Measurements from ENCODE around the gene MIS12. TPM values are rescaled to one million over a fixed set of nuclear protein-coding genes. Genes with fewer than 3 reads are reported as not detected.

MIS12 gene, protein sequence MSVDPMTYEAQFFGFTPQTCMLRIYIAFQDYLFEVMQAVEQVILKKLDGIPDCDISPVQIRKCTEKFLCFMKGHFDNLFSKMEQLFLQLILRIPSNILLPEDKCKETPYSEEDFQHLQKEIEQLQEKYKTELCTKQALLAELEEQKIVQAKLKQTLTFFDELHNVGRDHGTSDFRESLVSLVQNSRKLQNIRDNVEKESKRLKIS
- 21.3 and 22.0 TPM in 2 replicates for polyA plus RNA-seq (2013)

DNA sequence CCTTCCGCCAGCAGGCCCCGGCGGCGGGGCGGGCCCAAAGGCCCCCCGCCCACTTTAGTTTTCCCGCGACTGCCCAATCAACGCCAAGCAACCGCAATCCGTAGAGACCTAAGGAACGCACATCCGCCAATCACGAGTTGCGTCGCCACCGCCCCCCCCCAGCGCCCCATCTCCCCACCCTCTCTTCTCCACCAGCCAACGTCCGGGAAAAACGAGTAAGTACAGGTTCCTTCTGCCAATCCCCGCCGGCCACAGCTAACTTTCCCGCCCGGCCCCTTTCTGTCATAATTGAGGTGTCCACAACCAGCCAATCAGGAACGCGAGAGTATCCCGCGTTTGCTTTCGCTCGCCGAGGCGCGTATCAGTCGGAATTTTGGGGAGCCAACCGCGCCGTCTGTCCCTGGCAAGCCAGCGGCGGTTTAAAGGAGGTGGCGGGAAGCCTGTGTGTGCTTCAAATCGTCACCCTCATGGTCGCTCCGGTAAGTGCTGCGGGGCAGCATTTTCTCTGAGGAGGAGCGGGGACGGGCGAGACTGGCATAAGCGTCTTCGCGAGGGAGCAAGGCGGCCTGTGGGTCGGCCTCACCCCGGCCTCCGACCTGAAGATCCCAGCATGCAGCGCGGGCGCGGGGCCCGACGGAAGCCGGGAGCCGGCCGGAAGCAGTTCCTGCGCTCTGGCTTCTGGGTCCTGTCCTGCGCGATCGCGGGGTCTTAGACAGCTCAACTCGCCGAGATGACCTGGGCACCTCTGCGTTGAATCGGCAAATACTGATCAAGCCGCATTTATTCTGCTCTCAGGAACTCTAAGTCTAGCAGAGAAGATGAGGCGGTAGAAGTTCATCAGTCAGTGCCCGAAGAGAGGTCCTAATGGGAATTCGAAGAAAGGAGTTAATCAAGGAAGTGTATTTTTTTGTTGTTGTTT lies at the start of gene MIS12:
Gene MIS12, plus strand, starts transcription at position 361 of the 919 bp plus-strand sequence. CDS start 2,297 bp downstream, outside the sequence.
- H4K12ac ChIP-seq (ENCODE audit: low read depth, low read length): peak within 1 kb of the TSS; percentile 91

DNA sequence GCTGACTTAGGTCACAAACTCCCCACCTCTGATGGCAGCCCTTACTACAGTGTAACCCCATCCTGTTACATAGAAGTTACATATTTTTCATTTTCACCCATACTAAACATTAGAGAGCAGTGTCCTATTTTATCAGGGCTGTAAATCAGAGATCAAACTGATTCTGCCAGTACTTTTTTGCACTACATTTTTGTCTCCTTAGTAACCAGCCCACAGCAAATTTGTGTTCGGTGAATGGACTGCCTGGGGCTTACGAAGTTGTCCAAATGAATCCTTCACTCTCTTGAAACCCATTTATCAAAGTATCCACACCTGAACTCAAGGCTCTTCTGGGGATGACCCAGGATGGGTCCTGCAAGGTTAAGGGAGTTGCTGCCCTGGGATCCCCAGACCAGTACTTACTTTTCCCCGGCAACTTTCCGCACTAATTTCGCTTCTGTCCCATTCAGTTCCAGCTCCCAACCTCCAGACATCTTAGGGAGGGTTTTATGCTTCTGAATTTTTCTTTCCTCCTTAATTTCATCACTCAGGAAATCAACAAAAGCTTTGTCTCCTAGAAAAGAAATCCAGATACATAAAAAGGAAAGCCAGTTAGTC lies 48.5 kb upstream of the MIS12 start:
- no peaks in the 10 kb centered on the region for H3K9me3 ChIP-seq (ENCODE audit: insufficient read depth, low read depth, low read length)
- H3K4me1 ChIP-seq (ENCODE audit: control insufficient read depth in 1 of 2, insufficient read depth in 2 of 2, low read length in 2 of 2): peaks cover 0 to 3% of the 10 kb centered on the region in 2 experiments
- H2BK120ac ChIP-seq (ENCODE audit: insufficient read depth, low read length, poor library complexity): no peak overlapping the region
- peaks cover 5% of the 10 kb centered on the region for H3K79me2 ChIP-seq (ENCODE audit: control insufficient read depth, insufficient read depth, low read length, poor library complexity)
- no peak overlapping the region for H3K18ac ChIP-seq (ENCODE audit: low read length)
- H3K4me3 ChIP-seq (ENCODE audit: low read depth, low read length): no peak overlapping the region
- no peak overlapping the region for H2BK5ac ChIP-seq (ENCODE audit: low read depth, low read length, poor library complexity)
- H4K8ac ChIP-seq (ENCODE audit: low read depth, low read length): no peak overlapping the region
- H3K4me2 ChIP-seq (ENCODE audit: low read length): peak overlapping the region; percentile 63
- H3K9ac ChIP-seq (ENCODE audit: low read length): peak overlapping the region; percentile 84
- no peak overlapping the region for H2BK12ac ChIP-seq (ENCODE audit: low read length)
- DNase-seq: peak; percentile 84 to 95
- H3K36me3 ChIP-seq (ENCODE audit: control insufficient read depth in 1 of 2, insufficient read depth in 2 of 2, low read length in 2 of 2): peaks cover 18 to 31% of the 10 kb centered on the region in 2 experiments
- H3K27me3 ChIP-seq (ENCODE audit: insufficient read depth, low read length): no peaks in the 10 kb centered on the region
- no peak overlapping the region for H4K91ac ChIP-seq (ENCODE audit: low read depth, low read length)
- H3K27ac ChIP-seq (ENCODE audit: low read depth, low read length): no peak overlapping the region
- no peak overlapping the region for H2AK5ac ChIP-seq (ENCODE audit: low read length)
- no peak overlapping the region for H3K4ac ChIP-seq (ENCODE audit: low read depth, low read length)
- no peak overlapping the region for H2AFZ ChIP-seq (ENCODE audit: insufficient read depth, low read length, poor library complexity)
- H4K12ac ChIP-seq (ENCODE audit: low read depth, low read length): no peak overlapping the region
- no peak overlapping the region for H3K23ac ChIP-seq (ENCODE audit: low read length)
- peaks cover 4% of the 10 kb centered on the region for H3K79me1 ChIP-seq (ENCODE audit: low read length)
- no peak overlapping the region for H3K14ac ChIP-seq (ENCODE audit: low read length)
- no CpG with 5 or more reads among the region's 5 CpGs for WGBS (ENCODE audit: extremely low coverage, insufficient coverage, insufficient read length)

More for the DNA sequence above, at the start of gene MIS12:
- DNase-seq: peak; percentile 98
- peak within 1 kb of the TSS; percentile 92 for H3K9ac ChIP-seq (ENCODE audit: low read length)
- H3K23ac ChIP-seq (ENCODE audit: low read length): no peak within 1 kb of the TSS
- H3K4me2 ChIP-seq (ENCODE audit: low read length): peak within 1 kb of the TSS; percentile 91
- peak within 1 kb of the TSS; percentile 96 for H2BK120ac ChIP-seq (ENCODE audit: insufficient read depth, low read length, poor library complexity)
- H2BK12ac ChIP-seq (ENCODE audit: low read length): peak within 1 kb of the TSS; percentile 13
- H2BK5ac ChIP-seq (ENCODE audit: low read depth, low read length, poor library complexity): peak within 1 kb of the TSS; percentile 83
- peaks cover 9% of the 10 kb centered on the region for H3K79me1 ChIP-seq (ENCODE audit: low read length)
- no CpG with 5 or more reads among the region's 77 CpGs for WGBS (ENCODE audit: extremely low coverage, insufficient coverage, insufficient read length)
- H3K79me2 ChIP-seq (ENCODE audit: control insufficient read depth, insufficient read depth, low read length, poor library complexity): peaks cover 14% of the 10 kb centered on the region
- H3K36me3 ChIP-seq (ENCODE audit: control insufficient read depth in 1 of 2, insufficient read depth in 2 of 2, low read length in 2 of 2): peaks cover 11 to 16% of the 10 kb centered on the region in 2 experiments
- peak within 1 kb of the TSS; percentile 92 for H4K91ac ChIP-seq (ENCODE audit: low read depth, low read length)
- H3K4ac ChIP-seq (ENCODE audit: low read depth, low read length): peak within 1 kb of the TSS; percentile 99
- peak within 1 kb of the TSS; percentile 91 for H3K18ac ChIP-seq (ENCODE audit: low read length)
- H3K14ac ChIP-seq (ENCODE audit: low read length): peak within 1 kb of the TSS; percentile 96
- peak within 1 kb of the TSS; percentile 98 for H4K8ac ChIP-seq (ENCODE audit: low read depth, low read length)
- peak within 1 kb of the TSS; percentile 92 for H2AK5ac ChIP-seq (ENCODE audit: low read length)
- no peaks in the 10 kb centered on the region for H3K27me3 ChIP-seq (ENCODE audit: insufficient read depth, low read length)
- no peaks in the 10 kb centered on the region for H3K9me3 ChIP-seq (ENCODE audit: insufficient read depth, low read depth, low read length)
- peak within 1 kb of the TSS; percentile 99 for H3K4me3 ChIP-seq (ENCODE audit: low read depth, low read length)
- H3K4me1 ChIP-seq (ENCODE audit: control insufficient read depth in 1 of 2, insufficient read depth in 2 of 2, low read length in 2 of 2): peaks cover 2% of the 10 kb centered on the region in 2 experiments
- peak within 1 kb of the TSS; percentile 96 for H3K27ac ChIP-seq (ENCODE audit: low read depth, low read length)
- peak within 1 kb of the TSS; percentile 97 for H2AFZ ChIP-seq (ENCODE audit: insufficient read depth, low read length, poor library complexity)

DNA sequence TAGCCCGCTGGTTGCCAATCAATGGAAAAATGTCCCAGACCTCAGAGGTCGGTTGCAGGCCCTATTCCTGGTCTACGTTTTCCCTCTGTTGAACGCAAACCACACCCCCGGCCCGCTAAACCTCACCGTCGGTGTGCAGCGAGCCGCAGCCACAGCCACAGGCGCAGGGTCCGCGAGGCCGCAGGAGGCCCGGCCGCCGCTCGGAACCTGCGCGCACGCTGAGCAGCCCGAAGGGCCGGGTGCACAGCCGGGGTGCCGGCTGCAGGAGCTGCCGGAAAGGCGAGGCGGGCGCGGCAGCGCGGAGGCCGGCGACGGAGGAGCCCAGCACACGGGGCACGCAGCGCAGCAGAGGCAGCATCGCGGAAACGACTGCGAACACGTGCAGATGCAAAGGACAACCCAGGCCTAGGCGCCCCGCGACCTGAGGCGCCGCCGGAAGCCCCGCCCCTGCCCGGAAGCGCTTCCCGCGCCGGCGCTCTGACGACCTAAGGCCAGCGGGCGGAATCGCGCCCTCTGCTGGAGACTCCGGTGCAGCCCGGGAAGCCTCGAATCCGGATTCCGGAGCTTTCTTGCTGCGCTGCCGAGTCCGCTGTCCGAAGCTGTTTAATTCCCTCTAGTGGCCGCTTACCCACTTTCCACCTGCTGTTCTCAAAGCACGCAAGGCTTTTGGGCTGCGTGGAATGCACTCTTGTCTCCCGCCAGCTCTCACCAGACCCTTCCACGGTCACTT lies 47.5 kb upstream of the MIS12 start, which contains the start of gene C1QBP:
Gene C1QBP, minus strand, starts transcription at position 440 of the 730 bp plus-strand sequence. Its CDS starts 82 bp downstream, at position 358.
- peak within 1 kb of the TSS; percentile 93 for H2AFZ ChIP-seq (ENCODE audit: insufficient read depth, low read length, poor library complexity)
- H3K36me3 ChIP-seq (ENCODE audit: control insufficient read depth in 1 of 2, insufficient read depth in 2 of 2, low read length in 2 of 2): peaks cover 14 to 28% of the 10 kb centered on the region in 2 experiments
- WGBS (ENCODE audit: extremely low coverage, insufficient coverage, insufficient read length): no CpG with 5 or more reads among the region's 75 CpGs
- H3K4me3 ChIP-seq (ENCODE audit: low read depth, low read length): peak within 1 kb of the TSS; percentile 93
- H3K4me2 ChIP-seq (ENCODE audit: low read length): peak within 1 kb of the TSS; percentile 63
- H2BK120ac ChIP-seq (ENCODE audit: insufficient read depth, low read length, poor library complexity): peak within 1 kb of the TSS; percentile 87
- peaks cover 4% of the 10 kb centered on the region for H3K79me1 ChIP-seq (ENCODE audit: low read length)
- H4K12ac ChIP-seq (ENCODE audit: low read depth, low read length): peak within 1 kb of the TSS; percentile 100
- peak within 1 kb of the TSS; percentile 66 for H2BK5ac ChIP-seq (ENCODE audit: low read depth, low read length, poor library complexity)
- no peaks in the 10 kb centered on the region for H3K27me3 ChIP-seq (ENCODE audit: insufficient read depth, low read length)
- peak within 1 kb of the TSS; percentile 82 for H4K91ac ChIP-seq (ENCODE audit: low read depth, low read length)
- DNase-seq: peak; percentile 98 to 100
- no peak within 1 kb of the TSS for H2BK12ac ChIP-seq (ENCODE audit: low read length)
- peak within 1 kb of the TSS; percentile 84 for H3K9ac ChIP-seq (ENCODE audit: low read length)
- H3K9me3 ChIP-seq (ENCODE audit: insufficient read depth, low read depth, low read length): no peaks in the 10 kb centered on the region
- no peak within 1 kb of the TSS for H3K23ac ChIP-seq (ENCODE audit: low read length)
- H4K8ac ChIP-seq (ENCODE audit: low read depth, low read length): peak within 1 kb of the TSS; percentile 99
- peak within 1 kb of the TSS; percentile 66 for H3K27ac ChIP-seq (ENCODE audit: low read depth, low read length)
- peaks cover 5% of the 10 kb centered on the region for H3K79me2 ChIP-seq (ENCODE audit: control insufficient read depth, insufficient read depth, low read length, poor library complexity)
- H3K18ac ChIP-seq (ENCODE audit: low read length): peak within 1 kb of the TSS; percentile 99
- peak within 1 kb of the TSS; percentile 99 for H3K14ac ChIP-seq (ENCODE audit: low read length)
- H3K4me1 ChIP-seq (ENCODE audit: control insufficient read depth in 1 of 2, insufficient read depth in 2 of 2, low read length in 2 of 2): peaks cover 0 to 3% of the 10 kb centered on the region in 2 experiments
- H3K4ac ChIP-seq (ENCODE audit: low read depth, low read length): peak within 1 kb of the TSS; percentile 97
- H2AK5ac ChIP-seq (ENCODE audit: low read length): peak within 1 kb of the TSS; percentile 98

DNA sequence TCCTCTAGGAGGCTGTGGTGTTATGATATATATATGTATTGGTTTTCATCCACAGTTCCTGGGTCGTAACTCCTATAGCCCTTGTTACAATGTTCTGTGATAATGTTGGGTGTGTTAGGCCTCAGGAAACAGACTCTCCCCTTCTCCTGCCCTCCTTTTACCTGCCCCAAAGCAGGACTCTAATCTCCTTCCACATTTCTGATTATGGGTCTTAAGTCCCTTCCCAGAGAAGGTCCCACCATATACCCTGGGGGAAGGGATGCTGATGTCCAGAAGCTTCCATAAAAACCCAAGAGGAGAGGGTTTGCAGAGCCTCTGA lies 47.0 kb upstream of the MIS12 start:
- Histone ChIP-seq H3K4me1 (ENCODE audit: control insufficient read depth in 1 of 2, insufficient read depth in 2 of 2, low read length in 2 of 2) (peaks cover 0 to 3% of the 10 kb centered on the region in 2 experiments), H3K9ac (ENCODE audit: low read length) (peak overlapping the region; percentile 18)
- WGBS (ENCODE audit: extremely low coverage, insufficient coverage, insufficient read length): no CpG with 5 or more reads among the region's 1 CpG

More for the DNA sequence above, 47.0 kb upstream of the MIS12 start:
- H3K9me3 ChIP-seq (ENCODE audit: insufficient read depth, low read depth, low read length): no peaks in the 10 kb centered on the region
- H3K79me2 ChIP-seq (ENCODE audit: control insufficient read depth, insufficient read depth, low read length, poor library complexity): peaks cover 5% of the 10 kb centered on the region
- H2BK120ac ChIP-seq (ENCODE audit: insufficient read depth, low read length, poor library complexity): no peak overlapping the region
- H3K27me3 ChIP-seq (ENCODE audit: insufficient read depth, low read length): no peaks in the 10 kb centered on the region
- peak overlapping the region; percentile 36 for H4K8ac ChIP-seq (ENCODE audit: low read depth, low read length)
- no peak overlapping the region for H2BK5ac ChIP-seq (ENCODE audit: low read depth, low read length, poor library complexity)
- no peak overlapping the region for H4K91ac ChIP-seq (ENCODE audit: low read depth, low read length)
- H3K4me2 ChIP-seq (ENCODE audit: low read length): peak overlapping the region; percentile 42
- no peak overlapping the region for H3K18ac ChIP-seq (ENCODE audit: low read length)
- no peak overlapping the region for H2BK12ac ChIP-seq (ENCODE audit: low read length)
- no peak overlapping the region for H3K4ac ChIP-seq (ENCODE audit: low read depth, low read length)
- H3K27ac ChIP-seq (ENCODE audit: low read depth, low read length): no peak overlapping the region
- H2AFZ ChIP-seq (ENCODE audit: insufficient read depth, low read length, poor library complexity): peak overlapping the region; percentile 5
- DNase-seq: no peak
- no peak overlapping the region for H3K14ac ChIP-seq (ENCODE audit: low read length)
- no peak overlapping the region for H3K4me3 ChIP-seq (ENCODE audit: low read depth, low read length)
- peaks cover 4% of the 10 kb centered on the region for H3K79me1 ChIP-seq (ENCODE audit: low read length)
- H3K36me3 ChIP-seq (ENCODE audit: control insufficient read depth in 1 of 2, insufficient read depth in 2 of 2, low read length in 2 of 2): peaks cover 16 to 29% of the 10 kb centered on the region in 2 experiments
- no peak overlapping the region for H3K23ac ChIP-seq (ENCODE audit: low read length)
- H2AK5ac ChIP-seq (ENCODE audit: low read length): no peak overlapping the region
- no peak overlapping the region for H4K12ac ChIP-seq (ENCODE audit: low read depth, low read length)
